NCI-H82 (cell line): ENCODE data around the gene FUZ.

Source experiments
- DNase-seq: peaks from one replicate; lab custom pipeline; 2025; lab: John Stamatoyannopoulos, UW

The FUZ gene

DNA sequence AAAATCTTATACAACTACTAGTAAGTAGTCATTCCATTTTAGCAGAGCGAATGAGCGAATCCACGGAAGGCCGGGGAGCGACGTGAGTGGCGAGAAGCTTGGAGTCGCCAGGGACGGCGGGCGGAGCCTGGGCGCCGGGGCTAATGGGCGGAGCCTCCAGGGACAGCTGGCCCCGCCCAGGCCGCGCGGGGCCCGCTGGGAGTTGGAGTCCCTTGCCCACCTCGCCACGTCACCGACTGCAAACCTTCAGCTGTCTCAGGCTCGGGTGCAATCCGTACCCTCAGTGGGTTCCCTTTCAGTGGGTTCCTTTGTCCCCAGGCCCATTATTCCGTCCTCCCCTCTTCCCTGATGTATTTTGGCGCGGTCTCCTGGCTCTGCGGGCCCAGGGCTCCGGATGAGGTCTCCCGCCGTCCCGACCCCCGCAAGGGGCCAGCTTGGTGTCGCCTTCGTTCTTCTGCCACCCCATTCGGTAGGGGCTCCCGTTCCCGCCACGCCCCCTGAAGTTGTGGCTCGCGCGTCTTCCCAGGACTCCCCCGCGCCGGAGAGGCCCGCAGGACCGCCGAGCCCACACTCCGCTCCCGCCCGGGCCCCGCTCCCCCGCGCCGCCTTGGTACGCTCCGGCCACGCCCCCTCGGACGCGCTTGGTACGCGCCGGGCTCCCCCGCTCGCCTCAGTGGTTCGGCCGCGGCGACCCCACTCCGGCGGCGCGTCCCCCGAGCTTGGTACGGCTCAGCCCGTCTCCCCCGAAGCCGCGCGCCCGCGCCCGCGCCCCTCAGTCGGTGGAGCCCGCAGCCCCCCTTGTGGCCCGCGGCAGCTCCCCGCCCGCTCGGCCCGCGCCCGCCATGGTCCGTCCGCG lies 37.6 kb upstream of the FUZ start, which contains the start of gene PTOV1:
PTOV1 (plus strand) TSS at position 673 of the 856 bp plus-strand sequence.
- DNase-seq = peak; percentile 95

DNA sequence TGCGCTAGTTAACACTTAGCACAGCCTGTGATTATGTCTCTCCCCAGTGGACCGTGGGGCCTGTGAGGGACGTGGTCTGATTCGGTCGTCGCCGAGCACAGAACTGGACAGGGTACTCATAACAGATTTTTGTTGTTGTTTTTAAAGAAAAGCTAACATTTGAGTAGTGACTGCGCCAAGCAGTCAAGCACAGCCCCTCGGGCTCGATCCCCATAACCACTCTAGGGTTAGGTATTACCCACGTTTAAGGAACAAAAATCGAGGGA lies 37.1 kb upstream of the FUZ start:
- DNase-seq = no peak

DNA sequence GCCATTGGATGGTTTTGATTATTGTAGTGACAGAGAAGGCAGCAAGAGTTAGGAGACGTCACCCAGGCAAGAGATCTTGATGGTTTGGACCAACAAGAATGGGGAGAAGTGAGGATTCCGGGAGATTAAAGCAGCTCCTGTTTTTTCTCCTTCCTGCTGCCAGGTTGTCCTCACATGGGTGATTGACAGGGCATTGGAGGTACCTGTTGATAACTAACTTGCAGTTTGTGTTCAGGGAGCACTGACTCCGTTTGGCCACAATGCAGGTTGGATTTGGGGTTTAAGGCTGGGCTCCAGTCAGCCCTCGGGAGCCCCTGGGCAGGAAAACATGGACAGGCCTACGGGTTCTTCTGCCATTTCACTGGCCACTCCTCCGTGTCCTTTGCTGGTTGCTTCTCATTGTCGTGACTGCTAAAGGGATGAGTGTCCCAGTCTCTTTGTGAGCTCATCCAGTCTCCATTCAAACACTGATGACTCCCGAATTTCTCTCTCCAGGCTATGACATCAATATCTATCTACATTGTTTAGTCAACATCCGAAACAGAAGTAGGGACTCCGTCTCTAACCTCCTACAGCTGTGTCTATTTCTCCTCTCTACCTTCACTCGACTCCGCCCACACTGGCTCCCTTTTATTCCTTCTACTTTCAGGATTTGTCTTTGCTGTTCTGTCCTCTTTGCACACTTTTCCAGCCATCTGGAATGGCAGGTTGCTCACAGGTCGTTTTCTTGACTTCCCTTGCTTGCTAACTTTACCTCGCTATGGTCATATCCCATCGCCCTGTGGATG lies 36.5 kb upstream of the FUZ start:
- peak; percentile 22 for DNase-seq

DNA sequence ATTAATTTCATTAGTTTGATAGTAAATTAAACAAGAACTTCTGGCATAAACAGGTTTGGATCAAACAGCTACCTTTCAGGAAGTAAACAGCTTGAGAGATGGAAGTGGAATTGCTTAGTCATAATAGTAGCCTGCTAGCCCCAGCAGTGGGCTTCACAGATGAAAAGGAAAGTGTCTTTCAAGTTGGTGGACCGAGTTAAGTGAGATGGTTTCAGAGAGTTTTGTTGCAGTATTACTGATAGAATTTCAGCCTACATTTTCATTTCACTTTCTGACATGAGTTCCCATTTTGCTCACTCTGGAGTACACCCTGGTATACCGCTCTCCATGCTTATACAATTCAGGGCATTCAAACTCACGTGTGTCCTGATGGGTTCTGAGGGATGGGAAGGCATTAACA lies 35.8 kb upstream of the FUZ start:
- DNase-seq = no peak

DNA sequence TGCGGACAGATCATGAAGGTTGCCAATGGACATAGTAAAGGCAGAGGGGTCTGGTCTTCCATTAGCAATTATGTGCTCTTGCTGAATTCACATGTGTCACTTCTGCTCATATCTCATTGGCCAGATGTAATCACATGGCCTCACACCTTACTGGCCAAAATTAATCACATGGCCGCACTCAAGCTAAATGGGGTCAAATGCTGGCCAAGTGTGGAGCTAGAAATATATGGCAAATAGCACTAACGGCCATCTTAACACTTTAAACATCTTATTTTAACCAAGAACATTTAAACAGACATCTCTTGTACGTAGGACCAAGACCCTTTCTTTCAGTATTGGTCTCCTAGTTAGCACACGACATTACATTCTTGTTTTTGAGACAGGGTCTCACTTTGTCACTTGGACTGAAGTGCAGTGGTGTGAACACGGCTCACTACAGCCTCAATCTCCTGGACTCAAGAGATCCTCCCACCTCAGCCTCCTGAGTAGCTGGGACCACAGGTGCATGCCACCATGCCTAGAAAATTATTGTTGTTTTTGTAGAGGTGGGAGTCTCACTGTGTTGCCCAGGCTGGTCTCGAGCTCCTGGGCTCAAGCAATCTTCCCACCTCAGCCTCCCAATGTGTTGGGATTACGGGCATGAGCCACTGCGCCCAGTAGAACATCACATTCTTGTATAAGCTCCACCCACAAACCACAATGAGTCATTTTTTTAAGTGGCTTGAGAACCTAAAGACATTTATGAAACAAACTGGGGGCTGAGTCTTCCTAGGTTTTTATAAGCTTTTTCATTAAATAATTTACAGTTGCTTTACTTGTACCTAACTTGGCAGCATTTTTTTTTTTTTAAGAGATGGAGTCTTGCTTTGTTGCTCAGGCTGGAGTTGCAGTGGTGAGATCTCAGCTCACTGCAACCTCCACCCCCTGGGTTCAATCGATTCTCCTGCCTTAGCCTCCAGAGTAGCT lies 34.9 kb upstream of the FUZ start:
- no peak for DNase-seq

DNA sequence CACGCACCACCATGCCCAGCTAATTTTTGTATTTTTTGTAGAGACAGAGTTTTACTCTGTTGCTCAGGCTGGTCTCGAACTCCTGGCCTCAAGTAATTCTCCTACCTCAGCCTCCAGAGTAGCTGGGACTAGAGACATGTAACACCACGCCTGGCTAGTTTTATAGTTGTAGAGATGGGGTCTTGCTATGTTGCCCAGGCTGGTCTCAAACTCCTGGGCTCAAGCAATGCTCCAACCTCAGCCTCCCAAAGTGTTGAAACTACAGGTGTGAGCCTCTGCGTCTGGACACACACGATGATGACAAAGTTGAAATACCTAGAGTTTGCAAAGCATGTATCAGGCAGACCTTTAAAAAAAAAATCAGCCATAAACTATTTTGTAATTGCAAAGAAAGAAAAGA lies 33.3 kb upstream of the FUZ start:
- DNase-seq = no peak

DNA sequence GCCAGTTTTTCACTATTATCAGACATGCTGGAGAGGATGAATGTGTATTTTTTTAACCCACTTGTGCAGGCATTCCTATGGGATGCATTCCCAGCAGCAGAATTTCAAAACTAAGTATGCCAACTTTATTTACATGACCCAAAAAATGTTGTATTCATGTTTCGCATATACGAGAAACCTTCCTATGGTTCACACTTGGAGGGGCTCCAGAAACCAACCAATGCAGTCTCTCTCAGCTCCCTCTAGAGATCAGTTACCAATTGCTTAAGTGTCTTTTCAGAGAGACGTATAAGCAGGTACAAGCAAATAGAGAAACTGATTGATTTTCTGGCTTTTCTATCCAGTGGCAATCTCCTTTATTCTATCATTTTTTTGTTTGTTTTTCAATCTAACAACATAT lies 32.3 kb upstream of the FUZ start:
- peak; percentile 18 for DNase-seq

DNA sequence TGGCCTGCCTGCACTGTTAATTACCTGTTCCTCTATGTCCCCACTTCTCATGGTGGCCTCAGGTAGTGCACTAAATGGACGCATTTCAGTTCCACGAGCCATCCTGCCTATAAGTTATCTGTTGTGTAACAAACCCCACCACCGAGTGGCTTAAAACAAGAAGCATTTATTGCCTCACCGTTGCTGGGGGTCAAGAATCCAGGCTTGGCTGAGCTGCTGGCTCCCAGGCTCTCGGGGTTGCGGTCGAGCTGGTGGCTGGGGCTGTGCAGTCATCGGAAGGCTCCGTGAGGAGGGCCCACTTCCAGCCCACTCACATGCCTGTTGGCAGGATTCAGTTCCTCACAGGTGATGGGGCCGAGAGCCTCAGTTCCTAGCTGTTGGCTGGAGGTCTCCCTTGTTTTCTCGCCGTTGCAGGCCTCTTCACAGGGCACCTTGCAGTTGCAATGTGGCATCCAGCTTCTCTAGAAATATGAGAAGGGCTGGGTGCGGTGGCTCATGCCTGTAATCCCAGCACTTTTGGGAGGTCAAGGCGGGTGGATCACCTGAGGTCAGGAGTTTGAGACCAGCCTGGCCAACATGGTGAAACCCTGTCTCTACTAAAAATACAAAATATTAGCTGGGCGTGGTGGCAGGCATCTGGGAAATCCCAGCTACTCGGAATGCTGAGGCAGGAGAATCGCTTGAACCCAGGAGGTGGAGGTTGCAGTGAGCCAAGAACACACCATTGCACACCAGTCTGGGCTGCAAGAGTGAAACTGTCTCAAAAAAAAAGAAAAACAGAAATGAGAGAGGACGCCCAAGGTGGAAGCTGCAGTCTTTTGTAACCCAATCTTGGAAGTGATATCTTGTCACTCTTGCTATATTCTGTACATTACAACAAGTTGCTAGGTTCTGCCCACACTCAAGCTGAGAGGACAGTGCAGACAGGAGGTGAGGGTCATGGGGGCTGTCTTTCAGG lies 31.3 kb upstream of the FUZ start:
- no peak for DNase-seq

DNA sequence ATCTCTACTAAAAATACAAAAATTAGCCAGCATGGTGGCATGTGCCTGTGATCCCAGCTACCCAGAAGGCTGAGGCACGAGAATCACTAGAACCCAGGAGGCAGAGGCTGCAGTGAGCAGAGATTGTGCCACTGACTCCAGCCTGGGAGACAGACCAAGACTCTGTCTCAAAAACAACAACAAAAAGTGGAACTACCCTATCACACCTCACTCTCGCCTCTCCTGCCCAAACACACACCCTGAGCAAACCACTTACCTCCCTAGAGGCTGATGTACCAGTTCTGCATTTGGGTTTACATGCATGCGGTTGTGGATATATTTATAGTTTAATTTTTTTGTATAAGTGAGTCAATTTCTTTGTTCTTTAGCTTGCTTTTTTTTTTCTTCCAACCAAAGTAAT lies 30.2 kb upstream of the FUZ start:
- DNase-seq = no peak

DNA sequence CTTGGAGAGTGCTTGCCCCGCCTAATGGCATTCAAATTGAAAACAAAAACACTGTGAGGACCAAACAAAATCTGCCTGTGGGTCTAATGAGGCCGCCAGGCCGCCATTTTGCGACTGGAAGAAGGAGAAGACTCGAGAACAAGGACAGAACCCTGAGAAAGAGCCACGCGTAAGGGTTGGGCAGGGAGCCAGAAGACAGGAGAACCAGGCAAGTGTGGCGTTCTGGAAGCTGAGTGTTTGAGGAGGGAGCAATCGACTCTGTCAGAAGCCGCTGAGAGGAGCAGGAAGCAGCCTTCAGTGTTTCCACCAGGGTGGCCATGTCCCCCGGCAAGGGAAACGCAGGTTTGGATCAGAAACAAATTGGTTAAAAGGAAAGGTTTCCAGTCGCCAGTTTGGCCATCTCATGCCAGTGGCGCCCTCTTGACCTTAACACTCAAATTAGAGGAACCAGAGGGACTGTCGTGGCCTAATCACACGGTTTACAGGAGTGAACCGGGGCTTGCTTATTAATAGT lies 27.7 kb upstream of the FUZ start:
- DNase-seq = no peak

DNA sequence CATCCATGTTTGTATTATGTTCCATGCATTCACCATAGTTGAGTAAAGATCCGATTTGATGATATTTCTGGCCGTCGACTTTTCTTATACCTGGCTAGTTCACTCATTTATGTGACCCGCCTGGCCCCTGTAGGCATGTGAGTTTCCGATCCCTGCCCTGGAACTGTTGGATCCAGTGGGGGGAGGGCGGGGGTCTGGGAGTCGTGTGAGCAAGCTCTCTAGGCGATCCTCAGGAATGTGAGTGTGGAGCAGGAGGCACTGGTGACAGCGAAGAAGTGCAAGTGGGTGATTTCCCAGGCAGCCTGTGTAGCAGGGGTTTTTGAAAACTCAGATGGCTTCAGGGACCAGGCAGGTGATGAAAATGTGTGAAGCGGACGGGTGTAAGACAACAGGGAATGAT lies 27.2 kb upstream of the FUZ start:
- no peak for DNase-seq

DNA sequence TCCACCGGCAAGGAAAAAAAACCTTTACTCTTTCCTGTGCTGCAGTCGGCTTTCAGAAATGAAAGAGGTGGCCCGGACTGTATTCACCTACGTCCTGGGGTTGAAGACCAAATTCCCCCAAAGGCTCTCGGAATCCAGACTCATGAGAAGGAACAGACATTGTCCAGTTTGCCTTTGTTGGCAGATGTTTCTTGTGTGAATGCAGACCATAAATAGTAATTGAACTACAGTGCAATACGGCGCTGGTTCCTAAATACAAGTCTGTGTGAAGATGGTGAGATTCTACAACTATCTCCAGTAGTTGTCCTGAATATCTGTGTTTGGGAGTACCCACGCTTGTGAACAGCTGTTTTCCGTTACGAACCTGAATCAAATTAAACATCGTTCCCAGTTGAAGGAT lies 26.6 kb upstream of the FUZ start:
- DNase-seq = no peak

DNA sequence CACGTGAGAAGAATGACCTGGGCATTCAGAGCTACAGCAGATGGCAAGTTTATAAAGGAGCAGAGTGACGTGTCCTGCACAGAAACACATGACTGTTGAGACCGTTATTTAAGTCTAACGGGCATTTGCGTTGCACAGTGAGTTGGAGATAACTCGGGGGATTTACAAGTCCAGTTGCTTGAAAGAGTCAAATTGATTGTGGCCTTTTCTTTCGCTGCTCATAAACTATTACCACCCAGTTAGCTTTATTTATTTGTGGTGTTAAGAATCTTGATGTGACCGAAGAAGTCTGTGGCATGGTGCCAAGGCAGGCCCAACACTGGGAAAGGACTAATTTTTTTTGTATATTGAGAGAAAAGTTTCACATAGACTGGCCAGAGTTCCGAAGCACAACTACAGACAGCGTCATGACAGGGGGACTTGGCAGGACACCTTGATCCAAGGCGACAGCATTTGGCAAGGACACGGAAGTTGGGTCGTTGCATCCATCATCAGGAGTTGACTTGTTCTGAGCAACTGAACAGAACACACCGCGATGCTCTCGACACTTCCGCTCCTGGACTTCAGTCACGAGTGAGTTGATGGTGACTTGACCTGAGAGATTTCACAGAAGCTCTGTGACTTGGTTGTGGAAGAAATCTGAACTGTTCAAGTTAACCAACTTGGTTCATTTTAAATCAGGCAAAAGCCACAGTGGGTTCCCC lies 25.9 kb upstream of the FUZ start:
- DNase-seq = no peak

DNA sequence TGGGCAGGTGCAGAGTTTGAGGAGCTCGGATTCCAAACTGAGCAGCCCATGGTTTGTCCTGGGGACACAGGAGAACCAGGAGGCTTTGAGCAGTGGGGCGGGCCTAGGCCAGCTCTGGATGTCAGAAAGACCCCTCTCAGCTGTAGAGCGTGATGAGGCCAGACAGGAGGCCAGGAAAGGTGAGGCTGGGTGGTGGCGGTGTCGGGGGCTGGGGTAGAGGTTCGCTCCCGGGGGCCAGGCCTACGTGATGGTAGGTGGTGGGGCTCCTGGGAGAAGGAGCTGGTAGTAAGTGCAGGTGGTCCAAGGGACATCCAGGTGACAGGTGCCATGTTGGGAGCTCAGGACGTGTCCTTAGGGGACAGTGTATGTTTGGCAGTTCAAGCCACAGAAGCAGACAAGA lies 24.3 kb upstream of the FUZ start:
- DNase-seq = no peak

DNA sequence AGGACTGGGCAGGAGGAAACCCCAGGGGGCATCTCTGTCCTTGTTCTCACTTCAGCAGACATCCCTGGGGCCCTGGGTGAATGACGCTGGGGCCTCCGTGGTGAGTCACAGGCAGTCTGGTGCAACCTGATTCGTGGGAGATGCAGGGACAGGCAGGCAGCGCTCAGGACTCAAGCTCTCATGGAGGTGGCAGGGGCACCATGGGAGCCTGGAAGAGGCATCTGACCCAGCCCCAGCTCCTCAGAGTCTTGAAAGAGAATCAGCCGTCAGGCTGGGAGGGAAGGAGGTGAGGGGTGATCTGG lies 23.9 kb upstream of the FUZ start:
- no peak for DNase-seq

DNA sequence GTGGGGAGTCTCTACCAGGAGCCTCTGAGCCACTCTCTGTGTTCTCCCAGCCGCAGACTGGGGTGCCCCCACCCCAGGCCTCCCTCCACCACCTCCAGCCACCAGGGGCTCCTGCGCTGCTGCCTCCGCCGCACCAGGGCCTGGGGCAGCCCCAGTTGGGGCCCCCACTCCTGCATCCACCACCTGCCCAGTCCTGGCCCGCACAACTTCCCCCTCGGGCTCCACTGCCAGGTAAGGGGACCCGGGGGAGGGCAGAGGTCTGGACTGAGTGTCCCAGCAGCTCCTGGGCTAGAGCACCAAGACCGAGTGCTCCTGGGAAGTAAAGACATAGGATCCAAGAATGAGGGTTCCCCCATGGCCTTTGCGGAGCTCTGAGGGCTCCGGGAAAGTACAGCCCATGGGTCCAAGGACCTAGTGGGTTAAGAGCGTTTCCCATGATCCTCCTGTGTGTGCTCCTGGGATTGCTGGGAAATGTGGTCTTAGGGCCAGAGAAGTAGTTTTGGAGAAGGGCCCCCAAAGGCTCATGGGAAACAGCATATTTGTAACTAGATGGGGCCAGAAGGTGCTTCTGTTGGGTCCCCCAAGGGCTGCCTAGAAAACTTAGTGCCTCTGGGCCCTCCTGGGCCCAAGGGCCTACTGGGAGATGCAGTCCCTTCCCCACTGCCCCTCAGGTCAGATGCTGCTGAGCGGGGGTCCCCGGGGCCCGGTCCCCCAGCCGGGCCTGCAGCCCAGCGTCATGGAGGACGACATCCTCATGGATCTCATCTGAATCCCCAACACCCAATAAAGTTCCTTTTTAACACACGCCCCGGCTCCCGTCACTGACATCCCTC lies 23.3 kb upstream of the FUZ start:
- DNase-seq = no peak

DNA sequence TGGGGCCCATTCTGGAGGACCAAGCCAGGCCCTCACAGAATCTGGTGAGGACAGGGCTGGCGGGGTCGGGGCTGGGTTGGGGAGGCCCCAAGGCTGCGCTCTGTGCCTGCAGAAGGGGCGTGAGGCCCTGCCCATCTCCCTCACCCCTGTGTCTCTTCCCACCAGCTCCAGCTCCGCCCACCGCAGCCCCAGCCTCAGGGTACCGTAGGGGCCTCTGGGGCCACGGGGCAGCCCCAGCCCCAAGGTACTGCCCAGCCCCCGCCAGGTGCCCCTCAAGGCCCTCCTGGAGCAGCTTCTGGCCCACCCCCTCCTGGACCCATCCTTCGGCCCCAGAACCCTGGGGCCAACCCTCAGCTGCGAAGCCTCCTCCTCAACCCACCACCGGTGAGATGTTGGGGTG lies 22.5 kb upstream of the FUZ start:
- no peak for DNase-seq

DNA sequence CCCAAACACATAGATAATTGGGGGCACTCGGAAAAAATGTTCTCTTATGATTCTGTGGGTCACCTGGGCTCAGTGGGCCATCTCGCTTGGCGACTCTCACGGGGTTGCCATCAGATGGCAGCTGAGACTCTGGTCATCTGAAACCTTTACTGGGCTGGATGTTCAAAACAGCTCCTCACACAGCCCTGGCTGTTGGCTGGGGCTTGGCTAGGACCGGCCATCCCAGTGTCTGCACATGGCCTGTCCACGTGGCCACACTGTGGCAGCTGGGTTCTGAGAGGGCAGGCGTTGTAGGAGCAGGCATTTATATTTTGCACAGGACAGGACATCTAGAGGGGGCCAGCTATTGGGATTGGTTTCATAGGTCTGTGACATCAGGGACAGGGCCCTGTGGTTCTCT lies 20.5 kb upstream of the FUZ start:
- DNase-seq = no peak

DNA sequence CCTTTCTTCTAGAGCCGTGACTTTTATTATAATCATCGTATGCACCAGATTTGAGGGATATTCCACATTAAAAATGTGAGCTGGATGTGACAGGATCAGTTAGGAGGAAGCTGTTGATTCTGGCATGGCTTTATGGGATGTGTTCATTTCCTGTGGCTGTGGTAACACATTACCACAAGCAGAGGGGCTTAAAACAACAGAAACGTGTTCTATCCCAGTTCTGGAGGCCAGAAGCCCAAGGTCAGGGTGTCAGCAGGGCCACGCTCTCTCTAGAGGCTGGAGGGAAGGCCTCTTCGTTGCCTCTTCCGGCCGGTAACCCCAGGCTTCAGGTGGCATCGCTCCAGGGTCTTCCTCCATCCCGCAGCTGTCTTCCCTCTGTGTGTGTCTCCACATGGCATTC lies 19.5 kb upstream of the FUZ start:
- DNase-seq = no peak

DNA sequence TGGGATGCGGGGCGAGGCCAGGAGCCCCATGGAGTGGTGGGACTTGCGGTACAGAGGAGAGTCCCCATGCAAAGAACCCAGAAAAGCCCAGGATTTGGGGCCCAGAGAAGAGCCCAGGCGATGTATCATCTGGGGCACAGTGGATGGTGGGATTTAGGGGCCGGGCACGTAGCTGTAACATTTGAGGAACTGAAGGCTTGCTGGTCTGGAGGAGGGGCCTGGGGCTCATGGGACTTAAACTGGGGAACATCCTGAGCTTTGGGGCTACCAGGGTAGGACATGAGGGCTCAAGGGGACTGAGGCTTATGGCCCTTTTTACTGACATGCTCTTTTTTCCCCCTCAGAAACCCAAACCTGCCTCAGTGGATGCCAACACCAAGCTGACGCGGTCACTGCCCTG lies 18.5 kb upstream of the FUZ start:
- DNase-seq = no peak
